ENCODE data around the gene MRPL58. TPM values are rescaled to one million over a fixed set of nuclear protein-coding genes. Genes with fewer than 3 reads are reported as not detected.
"Not testable (repeated sequence)": the region's sequence is repeated elsewhere in the genome, so short reads cannot be mapped to it uniquely, and the experiment has no call there.

Gene MRPL58
- total and polyA plus RNA-seq, 3 donors from 2014 or later = 20.9 to 38.1 (median 24.3) TPM

DNA sequence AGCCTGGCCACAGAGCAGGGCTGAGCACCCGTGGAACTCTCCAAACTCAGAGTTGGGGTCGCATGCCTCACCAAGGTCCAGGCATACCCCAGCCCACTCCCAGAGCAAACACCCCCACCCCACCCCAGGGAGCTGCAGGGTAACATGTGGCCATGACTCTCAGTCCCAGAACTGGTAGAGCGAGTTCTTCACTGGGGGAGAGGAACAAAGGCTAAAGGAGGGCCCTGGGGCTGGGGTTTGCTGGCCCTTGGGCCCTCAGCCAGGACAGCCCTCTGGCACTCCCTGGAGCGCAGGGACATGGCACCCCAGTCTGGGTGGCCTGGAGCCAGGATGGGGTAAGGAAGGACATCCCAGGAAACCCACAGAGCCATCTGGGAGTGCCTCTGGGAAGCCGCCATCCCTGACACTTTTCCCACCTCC is 44.1 kb upstream of the MRPL58 start:
- Histone ChIP-seq H3K36me3 (ENCODE audit: low read depth, missing control alignments) (no peaks in the 10 kb centered on the region), H3K9me3 (no peaks in the 10 kb centered on the region), H3K4me3 (no peak overlapping the region), H3K27ac (no peak overlapping the region), H3K27me3 (no peaks in the 10 kb centered on the region), H3K4me1 (peaks cover 13% of the 10 kb centered on the region)
- intact Hi-C loops (cut with DNase I; ENCODE audit: low total_unique reads) = loop anchor here (10.0 kb wide), 1 partner anchor 146 kb away; no protein-coding TSS in a partner anchor
- WGBS, 2 donors = 85 to 90% methylated on average over 3 to 5 of the region's 5 CpGs
- TF ChIP-seq, protein P1, sequence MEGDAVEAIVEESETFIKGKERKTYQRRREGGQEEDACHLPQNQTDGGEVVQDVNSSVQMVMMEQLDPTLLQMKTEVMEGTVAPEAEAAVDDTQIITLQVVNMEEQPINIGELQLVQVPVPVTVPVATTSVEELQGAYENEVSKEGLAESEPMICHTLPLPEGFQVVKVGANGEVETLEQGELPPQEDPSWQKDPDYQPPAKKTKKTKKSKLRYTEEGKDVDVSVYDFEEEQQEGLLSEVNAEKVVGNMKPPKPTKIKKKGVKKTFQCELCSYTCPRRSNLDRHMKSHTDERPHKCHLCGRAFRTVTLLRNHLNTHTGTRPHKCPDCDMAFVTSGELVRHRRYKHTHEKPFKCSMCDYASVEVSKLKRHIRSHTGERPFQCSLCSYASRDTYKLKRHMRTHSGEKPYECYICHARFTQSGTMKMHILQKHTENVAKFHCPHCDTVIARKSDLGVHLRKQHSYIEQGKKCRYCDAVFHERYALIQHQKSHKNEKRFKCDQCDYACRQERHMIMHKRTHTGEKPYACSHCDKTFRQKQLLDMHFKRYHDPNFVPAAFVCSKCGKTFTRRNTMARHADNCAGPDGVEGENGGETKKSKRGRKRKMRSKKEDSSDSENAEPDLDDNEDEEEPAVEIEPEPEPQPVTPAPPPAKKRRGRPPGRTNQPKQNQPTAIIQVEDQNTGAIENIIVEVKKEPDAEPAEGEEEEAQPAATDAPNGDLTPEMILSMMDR (IDR thresholded peaks at IDR 0.05) = no peak
- no peak for TF ChIP-seq POLR2A (IDR thresholded peaks at IDR 0.05)
- DNase-seq = no peak

DNA sequence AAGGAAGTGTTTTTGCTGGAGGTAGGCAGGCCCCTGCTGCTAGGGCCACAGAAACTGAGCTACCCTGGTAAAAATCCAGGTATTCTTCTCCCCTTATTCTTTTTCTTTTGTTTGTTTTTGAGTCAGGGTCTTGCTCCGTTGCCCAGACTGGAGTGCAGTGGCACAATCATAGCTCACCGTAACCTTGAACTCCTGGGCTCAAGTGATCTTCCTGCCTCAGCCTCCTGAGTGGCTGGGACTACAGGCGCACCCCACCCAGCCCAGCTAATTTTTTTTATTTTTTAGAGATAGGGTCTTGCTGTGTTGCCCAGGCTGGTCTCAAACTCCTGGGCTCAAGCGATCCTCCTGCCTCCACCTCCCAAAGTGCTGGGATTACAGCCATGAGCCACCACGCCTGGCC is 43.0 kb upstream of the MRPL58 start:
- intact Hi-C loops (cut with DNase I; ENCODE audit: low total_unique reads) = loop anchor here (10.0 kb wide), 1 partner anchor 145 kb away; no protein-coding TSS in a partner anchor
- WGBS, 2 donors = 93 to 96% methylated on average over 5 of the region's 5 CpGs

DNA sequence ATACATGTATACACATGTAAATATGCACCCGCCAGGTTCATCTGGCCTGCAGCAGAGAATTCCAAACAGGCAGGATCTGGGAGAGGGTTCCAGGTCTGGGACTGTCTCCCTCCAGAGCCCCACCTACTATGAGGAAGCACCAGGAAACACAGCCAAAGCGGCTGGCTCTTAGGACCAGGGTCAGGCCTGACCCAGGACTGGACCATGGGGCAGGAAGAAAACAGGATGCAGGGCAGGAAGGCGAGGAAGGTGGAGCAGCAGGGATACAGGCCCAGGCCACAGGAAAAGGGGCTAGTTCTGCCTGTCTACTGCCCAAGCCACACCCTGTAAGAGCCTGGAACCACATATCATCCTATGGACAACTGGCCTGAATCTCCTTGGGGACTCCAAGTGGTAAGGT is 42.1 kb upstream of the MRPL58 start:
- intact Hi-C loops (cut with DNase I; ENCODE audit: low total_unique reads) = no loop called here
- no peak overlapping the region for H3K4me3 ChIP-seq
- no peak for TF ChIP-seq POLR2A (IDR thresholded peaks at IDR 0.05)
- TF ChIP-seq, protein P1 (IDR thresholded peaks at IDR 0.05) = no peak
- no peak for DNase-seq
- no peak overlapping the region for H3K27ac ChIP-seq
- H3K27me3 ChIP-seq = no peaks in the 10 kb centered on the region
- H3K9me3 ChIP-seq = no peaks in the 10 kb centered on the region
- H3K4me1 ChIP-seq = peaks cover 13% of the 10 kb centered on the region
- H3K36me3 ChIP-seq (ENCODE audit: low read depth, missing control alignments) = no peaks in the 10 kb centered on the region
- 79 to 80% methylated on average over 2 to 3 of the region's 3 CpGs for WGBS, 2 donors

More for the DNA sequence above, 43.0 kb upstream of the MRPL58 start:
- not testable (repeated sequence) for H3K27ac ChIP-seq; H3K27me3 ChIP-seq; H3K9me3 ChIP-seq; H3K4me3 ChIP-seq; DNase-seq; H3K36me3 ChIP-seq (ENCODE audit: low read depth, missing control alignments)
- H3K4me1 ChIP-seq = peaks cover 13% of the 10 kb centered on the region

DNA sequence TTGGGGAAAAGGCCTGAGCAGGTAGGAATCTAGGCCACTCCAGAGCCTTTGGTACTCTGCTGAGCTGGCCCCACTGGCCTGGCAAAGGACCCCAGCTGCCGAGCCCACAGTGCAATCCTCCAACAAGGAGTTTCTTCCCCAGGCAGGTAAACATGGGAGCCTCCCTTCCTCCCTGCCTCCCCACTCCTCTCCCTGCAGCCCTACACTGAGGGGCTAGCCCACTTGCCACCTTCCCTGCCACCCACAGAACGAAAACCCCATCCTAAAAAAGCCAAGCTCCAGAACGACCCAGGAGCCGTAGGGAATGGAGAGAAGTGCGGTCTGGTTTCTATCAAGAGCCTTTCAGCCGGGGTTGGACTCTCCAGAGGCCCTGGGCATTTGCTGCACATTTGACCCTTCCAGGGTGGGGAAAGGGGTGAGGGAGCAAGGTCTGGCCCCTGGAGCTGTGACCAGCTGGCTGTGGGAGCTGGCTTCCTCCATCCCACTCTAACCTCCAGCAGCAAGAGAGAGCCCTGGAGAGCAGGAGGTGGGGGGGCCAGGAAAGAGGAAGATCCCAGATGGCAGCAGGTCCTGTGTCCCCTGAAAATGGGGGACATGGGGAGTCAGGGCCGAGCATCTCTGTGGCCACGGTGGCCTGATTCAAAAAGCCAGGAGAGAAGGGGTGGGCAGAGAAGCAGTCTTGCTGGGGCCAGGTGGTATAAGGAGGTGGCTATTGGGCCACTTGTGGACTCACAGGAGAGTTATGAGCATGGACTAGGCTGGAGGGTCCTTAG is 41.2 kb upstream of the MRPL58 start:
- no peaks in the 10 kb centered on the region for H3K9me3 ChIP-seq
- no peaks in the 10 kb centered on the region for H3K36me3 ChIP-seq (ENCODE audit: low read depth, missing control alignments)
- peak overlapping the region in 1 of 2 donors; percentile 74 for H3K4me3 ChIP-seq
- no peak for TF ChIP-seq POLR2A (IDR thresholded peaks at IDR 0.05)
- TF ChIP-seq, protein P1 (IDR thresholded peaks at IDR 0.05) = no peak
- H3K27ac ChIP-seq = no peak overlapping the region
- 58 to 82% methylated on average over 8 of the region's 8 CpGs for WGBS, 2 donors
- intact Hi-C loops (cut with DNase I; ENCODE audit: low total_unique reads) = no loop called here
- H3K27me3 ChIP-seq = no peaks in the 10 kb centered on the region
- peaks cover 13% of the 10 kb centered on the region for H3K4me1 ChIP-seq
- no peak for DNase-seq

DNA sequence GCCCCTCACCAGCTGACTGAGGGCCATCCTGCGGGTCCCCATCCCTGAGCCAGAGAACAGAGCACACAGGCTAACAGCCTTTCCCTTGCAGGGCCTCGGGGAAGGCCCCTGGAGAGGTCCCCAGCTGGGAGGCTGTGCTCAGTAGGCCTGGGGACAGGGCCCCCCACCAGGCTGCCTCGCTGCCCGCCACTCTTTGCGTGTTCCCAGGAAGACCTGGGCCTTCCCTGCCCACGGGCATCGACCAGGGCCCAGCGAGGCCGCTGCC is 40.7 kb upstream of the MRPL58 start:
- no peak for DNase-seq

More for the DNA sequence above, 40.7 kb upstream of the MRPL58 start:
- Histone ChIP-seq H3K36me3 (ENCODE audit: low read depth, missing control alignments) (no peaks in the 10 kb centered on the region), H3K27me3 (no peaks in the 10 kb centered on the region), H3K9me3 (no peaks in the 10 kb centered on the region), H3K27ac (no peak overlapping the region), H3K4me3 (peak overlapping the region; percentile 53 to 74), H3K4me1 (peaks cover 13% of the 10 kb centered on the region)
- TF ChIP-seq, protein P1 (IDR thresholded peaks at IDR 0.05) = no peak
- TF ChIP-seq POLR2A (IDR thresholded peaks at IDR 0.05) = no peak
- 0 to 14% methylated on average over 3 to 9 of the region's 9 CpGs for WGBS, 2 donors
- intact Hi-C loops (cut with DNase I; ENCODE audit: low total_unique reads) = no loop called here

Data from testis (tissue), 3 donors.